ENCODE results near the gene NSMF.

NSMF gene

DNA sequence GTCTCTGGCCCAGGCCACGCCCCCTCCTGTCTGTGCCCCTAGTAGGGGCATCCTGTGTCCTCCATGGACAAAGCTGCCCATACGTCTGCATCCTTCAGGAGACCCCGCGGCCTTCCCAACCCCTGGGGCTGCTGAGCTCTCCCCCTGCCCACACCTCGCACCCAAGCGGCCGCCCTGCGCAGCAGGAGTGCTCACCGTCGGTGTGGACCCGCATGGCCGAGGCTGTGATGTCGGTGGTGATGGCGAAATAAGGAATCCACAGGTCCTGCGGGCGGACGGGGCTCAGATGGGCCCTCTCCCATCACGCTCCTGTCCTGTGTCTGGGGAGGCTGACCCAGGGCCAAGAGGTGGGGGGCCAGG lies 4.8 kb upstream of the NSMF start:
- no peak overlapping the region for H3K4me3 ChIP-seq (ENCODE audit: low read depth, low read length)
- TF ChIP-seq, protein P1, sequence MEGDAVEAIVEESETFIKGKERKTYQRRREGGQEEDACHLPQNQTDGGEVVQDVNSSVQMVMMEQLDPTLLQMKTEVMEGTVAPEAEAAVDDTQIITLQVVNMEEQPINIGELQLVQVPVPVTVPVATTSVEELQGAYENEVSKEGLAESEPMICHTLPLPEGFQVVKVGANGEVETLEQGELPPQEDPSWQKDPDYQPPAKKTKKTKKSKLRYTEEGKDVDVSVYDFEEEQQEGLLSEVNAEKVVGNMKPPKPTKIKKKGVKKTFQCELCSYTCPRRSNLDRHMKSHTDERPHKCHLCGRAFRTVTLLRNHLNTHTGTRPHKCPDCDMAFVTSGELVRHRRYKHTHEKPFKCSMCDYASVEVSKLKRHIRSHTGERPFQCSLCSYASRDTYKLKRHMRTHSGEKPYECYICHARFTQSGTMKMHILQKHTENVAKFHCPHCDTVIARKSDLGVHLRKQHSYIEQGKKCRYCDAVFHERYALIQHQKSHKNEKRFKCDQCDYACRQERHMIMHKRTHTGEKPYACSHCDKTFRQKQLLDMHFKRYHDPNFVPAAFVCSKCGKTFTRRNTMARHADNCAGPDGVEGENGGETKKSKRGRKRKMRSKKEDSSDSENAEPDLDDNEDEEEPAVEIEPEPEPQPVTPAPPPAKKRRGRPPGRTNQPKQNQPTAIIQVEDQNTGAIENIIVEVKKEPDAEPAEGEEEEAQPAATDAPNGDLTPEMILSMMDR (IDR thresholded peaks at IDR 0.05; ENCODE audit: borderline replicate concordance, insufficient read depth, low read depth, low read length) = no peak

DNA sequence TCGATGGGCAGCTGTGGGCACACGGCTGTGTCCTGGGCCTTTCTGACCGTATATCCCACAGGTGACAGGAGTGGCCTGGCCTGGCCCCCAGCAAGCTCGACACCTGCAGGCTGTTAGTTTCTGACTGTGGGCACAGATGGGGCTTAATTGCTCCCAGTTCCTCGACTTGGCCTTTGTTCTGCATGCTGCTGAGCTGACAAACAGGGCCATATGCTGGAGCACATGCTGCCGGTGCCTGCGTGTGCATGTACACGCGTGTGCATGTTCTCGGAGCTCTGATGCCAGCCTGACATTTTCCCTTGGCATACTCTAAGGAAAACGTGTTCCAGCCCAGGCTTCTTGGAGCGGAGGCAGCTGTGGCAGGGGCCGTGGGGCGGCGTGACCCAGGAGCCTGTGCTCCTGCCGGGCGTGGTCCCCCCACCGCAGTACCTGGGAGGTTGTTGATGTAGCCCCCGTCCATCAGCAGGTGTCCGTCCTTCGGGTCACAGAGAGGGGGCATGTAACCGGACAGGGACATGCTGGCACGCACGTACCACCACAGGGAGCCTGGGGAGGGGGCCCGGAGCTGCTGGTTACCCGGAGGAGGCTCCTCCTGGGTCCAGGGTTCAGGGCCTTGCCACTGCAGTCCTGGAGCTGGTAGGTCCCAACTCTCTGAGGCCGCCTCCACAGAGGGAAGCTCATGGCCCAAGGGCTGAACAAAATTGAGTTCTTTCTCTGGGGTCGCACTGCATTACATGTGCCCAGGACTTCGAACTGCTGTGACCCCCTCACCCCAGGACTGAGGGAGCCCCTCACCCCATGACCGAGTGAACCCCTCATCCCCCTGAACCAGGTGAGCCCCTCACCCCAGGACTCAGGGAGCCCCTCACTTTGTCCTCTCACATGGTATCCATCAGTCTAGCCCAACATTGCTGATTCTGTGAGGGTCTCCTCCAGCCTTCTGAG lies 4.1 kb upstream of the NSMF start:
- no peak overlapping the region for H3K4me3 ChIP-seq (ENCODE audit: low read depth, low read length)
- TF ChIP-seq, protein P1 (IDR thresholded peaks at IDR 0.05; ENCODE audit: borderline replicate concordance, insufficient read depth, low read depth, low read length) = no peak

DNA sequence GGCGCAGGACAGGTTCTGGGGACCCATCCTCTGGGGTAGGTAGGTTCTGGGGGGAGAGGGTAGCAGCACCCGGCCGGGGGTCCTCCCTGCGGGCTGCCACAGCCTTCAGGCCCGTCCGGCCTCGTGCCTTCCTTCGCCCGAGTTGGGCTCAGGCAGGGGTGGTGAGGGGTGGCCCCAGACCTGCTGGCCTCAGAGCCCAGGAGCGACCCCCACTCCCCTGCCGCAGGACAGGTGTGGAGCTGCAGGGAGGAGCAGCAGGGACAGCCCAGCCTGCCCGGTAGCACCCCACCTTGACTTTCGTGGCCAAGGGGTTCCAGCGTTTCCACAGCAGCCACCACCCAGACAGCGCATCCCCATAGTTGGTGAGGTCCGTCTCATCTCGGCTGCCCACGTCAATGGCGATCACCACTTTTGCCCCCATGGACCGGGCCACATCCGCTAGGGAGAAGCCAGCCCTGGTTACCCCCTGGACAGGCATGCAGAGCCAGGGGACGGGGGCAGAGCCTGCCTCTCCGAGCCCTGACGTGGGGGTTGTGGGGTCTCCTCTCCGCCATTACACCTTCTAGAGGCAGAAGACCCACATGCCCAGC lies 3.4 kb upstream of the NSMF start:
- no peak overlapping the region for H3K4me3 ChIP-seq (ENCODE audit: low read depth, low read length)
- TF ChIP-seq, protein P1 (IDR thresholded peaks at IDR 0.05; ENCODE audit: borderline replicate concordance, insufficient read depth, low read depth, low read length) = no peak

DNA sequence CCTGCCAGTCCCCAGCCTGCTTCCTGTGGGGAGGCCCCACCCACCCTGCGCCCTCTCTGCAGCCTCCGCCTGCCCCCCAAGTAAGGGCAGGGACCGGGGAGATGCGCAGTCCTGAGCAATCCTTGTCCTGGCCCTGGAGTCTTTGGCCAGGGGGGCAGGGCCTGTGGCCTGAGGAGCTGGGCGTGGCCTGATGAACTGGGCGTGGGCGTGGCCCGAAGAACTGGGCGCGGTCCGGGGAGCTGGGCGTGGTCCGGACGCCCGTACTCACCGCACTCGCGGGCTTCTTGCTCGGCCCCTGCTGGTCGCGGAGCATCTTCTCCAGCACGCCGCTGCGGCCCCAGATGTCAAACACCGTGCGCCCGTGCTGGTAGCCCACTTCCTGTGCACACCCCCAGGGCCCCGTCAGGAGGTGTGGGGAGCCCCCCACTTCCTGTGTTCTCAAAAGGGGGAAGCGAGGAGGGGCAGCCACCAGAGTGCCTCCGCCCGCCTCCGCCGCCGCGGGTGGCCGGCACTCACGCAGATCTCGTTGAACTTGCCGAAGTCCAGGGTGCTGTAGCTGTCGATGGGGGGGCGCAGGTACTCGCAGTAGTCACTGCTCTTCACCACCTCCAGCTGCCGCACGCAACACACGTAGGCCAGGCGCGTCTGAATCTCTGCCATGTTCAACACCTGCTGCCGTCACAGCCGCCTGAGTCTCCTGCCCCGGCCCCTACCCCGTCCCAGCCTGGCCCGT lies 2.7 kb upstream of the NSMF start:
- TF ChIP-seq, protein P1 (IDR thresholded peaks at IDR 0.05; ENCODE audit: borderline replicate concordance, insufficient read depth, low read depth, low read length) = 0 out of 2 replicates have a peak, but pooled peaks have one; percentile 10
- H3K4me3 ChIP-seq (ENCODE audit: low read depth, low read length) = peak overlapping the region; percentile 29

DNA sequence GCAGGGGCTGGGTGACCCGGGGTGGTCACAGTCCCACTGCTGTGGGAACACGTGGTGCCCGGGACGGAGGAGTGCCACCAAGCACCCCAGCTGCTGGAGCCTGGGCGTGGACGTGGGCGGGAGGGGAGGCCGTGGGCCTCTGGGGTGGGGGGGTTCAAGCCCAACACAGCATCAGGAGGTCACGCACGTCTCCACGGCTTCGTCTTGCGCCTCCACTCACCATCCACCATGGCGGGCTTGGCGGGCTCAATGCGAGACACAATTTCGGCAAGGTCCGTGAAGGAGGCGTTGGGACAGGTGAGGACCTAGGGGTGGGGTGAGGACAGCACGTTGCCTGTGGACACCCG lies 2.2 kb upstream of the NSMF start:
- H3K4me3 ChIP-seq (ENCODE audit: low read depth, low read length) = peak overlapping the region; percentile 29
- TF ChIP-seq, protein P1 (IDR thresholded peaks at IDR 0.05; ENCODE audit: borderline replicate concordance, insufficient read depth, low read depth, low read length) = no peak

DNA sequence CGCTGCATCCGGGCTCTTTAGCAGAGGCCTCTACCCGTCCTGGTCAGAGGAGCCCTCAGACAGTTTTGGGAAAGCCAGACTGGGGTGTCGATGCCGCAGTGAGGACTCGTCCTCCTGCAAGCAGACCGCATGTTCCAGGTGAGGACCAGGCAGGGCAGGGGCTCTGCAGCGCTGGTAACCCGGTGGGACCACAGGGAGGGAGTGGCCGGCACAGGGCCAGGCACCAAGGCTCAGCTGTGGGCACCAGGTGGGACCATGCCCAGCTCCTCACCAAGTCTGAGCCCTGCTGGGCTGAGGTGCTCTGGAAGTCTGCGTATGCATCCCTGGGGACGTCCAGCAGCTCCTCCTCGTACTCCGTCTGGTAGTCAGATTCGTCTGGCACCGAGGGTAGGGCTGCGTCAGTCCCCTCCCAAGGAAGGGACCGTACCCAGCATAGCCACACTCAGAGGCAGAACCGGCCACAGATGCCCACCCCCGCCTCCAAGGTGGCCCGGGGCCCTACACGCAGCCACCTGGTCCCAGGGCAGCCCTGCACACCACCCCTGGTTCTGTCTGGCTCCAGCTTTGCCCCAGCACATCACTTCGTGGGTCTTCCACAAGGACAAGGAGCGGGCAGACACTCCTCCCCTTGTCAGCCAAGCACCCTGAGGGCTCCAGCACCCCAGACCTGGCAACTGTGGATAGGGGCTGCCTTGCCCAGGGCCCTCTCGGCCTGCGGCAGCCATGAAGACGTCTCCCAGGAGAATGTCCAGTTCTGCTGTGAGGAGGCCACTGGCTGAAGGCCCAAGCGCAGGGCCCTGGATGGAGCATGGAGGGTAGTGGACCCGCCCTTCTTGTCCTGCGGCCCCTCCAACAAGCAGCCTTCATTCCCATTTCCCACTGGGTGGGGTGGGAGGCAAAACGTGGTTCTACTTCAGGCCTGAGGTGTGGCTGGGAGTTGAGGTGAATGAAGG lies 1.5 kb upstream of the NSMF start:
- TF ChIP-seq, protein P1 (IDR thresholded peaks at IDR 0.05; ENCODE audit: borderline replicate concordance, insufficient read depth, low read depth, low read length) = no peak

More for the DNA sequence above, 1.5 kb upstream of the NSMF start:
- H3K4me3 ChIP-seq (ENCODE audit: low read depth, low read length) = no peak overlapping the region

Data from GM12875 (cell line).